Parathyroid adenoma (tissue), 2 donors: ENCODE results near the gene ARHGAP24.
A peak's percentile ranks its signal among the peaks of the same experiment; 100 is the strongest.
"Not testable (repeated sequence)": the region's sequence is repeated elsewhere in the genome, so short reads cannot be mapped to it uniquely, and the experiment has no call there.

Experiments used
- H2AFZ ChIP-seq: fragments of 300-600 bp; sonication (generic); one replicate; pipeline ENCODE4 v1.7.0; 2017; ENCODE audit warnings: antibody characterized with exemption, mild to moderate bottlenecking
- H3K27ac ChIP-seq: fragments of 300-600 bp; sonication (generic); one replicate; pipeline ENCODE4 v1.7.0; 2017
- H3K27me3 ChIP-seq: fragments of 300-600 bp; sonication (generic); one replicate; pipeline ENCODE4 v1.7.0; 2017; ENCODE audit warnings: low read length; ENCODE audit not compliant: control insufficient read depth, insufficient read depth
- H3K36me3 ChIP-seq: fragments of 300-600 bp; sonication (generic); one replicate; pipeline ENCODE4 v1.7.0; 2017; ENCODE audit warnings: low read length; ENCODE audit not compliant: control insufficient read depth, insufficient read depth
- H3K4me1 ChIP-seq: fragments of 300-600 bp; sonication (generic); one replicate; pipeline ENCODE4 v1.7.0; 2017; ENCODE audit warnings: control low read depth
- H3K4me2 ChIP-seq: fragments of 300-600 bp; sonication (generic); one replicate; pipeline ENCODE4 v1.7.0; 2017; ENCODE audit warnings: low read length
- H3K4me3 ChIP-seq: fragments of 300-600 bp; sonication (generic); one replicate; pipeline ENCODE4 v1.7.0; 2017; ENCODE audit warnings: low read depth, low read length
- H3K79me2 ChIP-seq: fragments of 300-600 bp; sonication (generic); one replicate; pipeline ENCODE4 v1.7.0; 2017; ENCODE audit warnings: control low read depth
- H3K9ac ChIP-seq: fragments of 300-600 bp; sonication (generic); one replicate; pipeline ENCODE4 v1.7.0; 2017; ENCODE audit warnings: mild to moderate bottlenecking
- H3K9me3 ChIP-seq: fragments of 300-600 bp; sonication (generic); one replicate; pipeline ENCODE4 v1.7.0; 2017; ENCODE audit warnings: low read length; ENCODE audit not compliant: control insufficient read depth
- TF ChIP-seq, protein P1 (sequence below): fragments of 300-600 bp; sonication (generic); IDR thresholded peaks from one replicate; pipeline ENCODE4 v1.7.0; 2017; ENCODE audit warnings: antibody characterized with exemption, mild to moderate bottlenecking
- donor health status: primary hyperparathyroidism.

ARHGAP24 gene

DNA sequence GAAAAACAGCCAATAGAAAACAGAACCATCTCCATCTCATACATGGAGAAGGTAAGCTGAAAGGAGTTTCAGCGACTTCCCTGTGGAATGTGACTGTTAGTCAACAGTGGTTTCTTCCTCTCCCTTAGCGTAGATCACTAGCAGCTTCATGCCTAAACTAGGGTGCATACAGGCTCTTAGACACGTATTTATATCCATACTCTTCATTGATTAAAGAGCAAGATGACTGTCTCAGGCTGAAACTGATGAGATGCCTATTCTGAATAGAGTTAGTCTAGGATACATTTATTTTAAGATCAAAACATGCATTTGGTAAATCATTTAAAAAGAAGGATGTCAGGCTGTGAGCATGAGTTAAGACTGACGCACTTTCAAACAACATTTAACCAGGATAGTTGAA is 423.3 kb downstream of the ARHGAP24 start:
- no peak overlapping the region for H2AFZ ChIP-seq
- no peaks in the 10 kb centered on the region for H3K9me3 ChIP-seq
- no peak overlapping the region for H3K9ac ChIP-seq
- no peaks in the 10 kb centered on the region for H3K36me3 ChIP-seq
- no peaks in the 10 kb centered on the region for H3K79me2 ChIP-seq
- H3K4me2 ChIP-seq = no peak overlapping the region
- H3K27ac ChIP-seq = no peak overlapping the region
- TF ChIP-seq, protein P1, sequence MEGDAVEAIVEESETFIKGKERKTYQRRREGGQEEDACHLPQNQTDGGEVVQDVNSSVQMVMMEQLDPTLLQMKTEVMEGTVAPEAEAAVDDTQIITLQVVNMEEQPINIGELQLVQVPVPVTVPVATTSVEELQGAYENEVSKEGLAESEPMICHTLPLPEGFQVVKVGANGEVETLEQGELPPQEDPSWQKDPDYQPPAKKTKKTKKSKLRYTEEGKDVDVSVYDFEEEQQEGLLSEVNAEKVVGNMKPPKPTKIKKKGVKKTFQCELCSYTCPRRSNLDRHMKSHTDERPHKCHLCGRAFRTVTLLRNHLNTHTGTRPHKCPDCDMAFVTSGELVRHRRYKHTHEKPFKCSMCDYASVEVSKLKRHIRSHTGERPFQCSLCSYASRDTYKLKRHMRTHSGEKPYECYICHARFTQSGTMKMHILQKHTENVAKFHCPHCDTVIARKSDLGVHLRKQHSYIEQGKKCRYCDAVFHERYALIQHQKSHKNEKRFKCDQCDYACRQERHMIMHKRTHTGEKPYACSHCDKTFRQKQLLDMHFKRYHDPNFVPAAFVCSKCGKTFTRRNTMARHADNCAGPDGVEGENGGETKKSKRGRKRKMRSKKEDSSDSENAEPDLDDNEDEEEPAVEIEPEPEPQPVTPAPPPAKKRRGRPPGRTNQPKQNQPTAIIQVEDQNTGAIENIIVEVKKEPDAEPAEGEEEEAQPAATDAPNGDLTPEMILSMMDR = no peak
- H3K4me1 ChIP-seq = no peaks in the 10 kb centered on the region
- no peak overlapping the region for H3K4me3 ChIP-seq
- H3K27me3 ChIP-seq = no peaks in the 10 kb centered on the region

DNA sequence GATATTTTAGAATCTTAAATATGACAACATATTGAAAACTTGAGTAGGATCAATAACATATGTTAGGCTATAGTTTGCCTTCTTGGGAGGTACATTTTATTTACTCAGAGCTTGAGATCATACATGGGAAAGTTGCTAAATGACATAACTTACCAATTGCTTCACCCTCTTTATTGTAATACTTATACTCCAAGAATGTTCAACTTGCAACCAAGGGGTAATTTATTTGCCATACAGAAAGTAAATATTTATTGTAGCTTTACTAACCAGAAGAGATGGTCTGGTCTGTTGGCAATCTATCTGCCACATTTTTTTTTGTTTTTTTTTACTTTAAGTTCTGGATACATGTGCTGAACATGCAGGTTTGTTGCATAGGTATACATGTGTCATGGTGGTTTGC is 426.6 kb downstream of the ARHGAP24 start:
- no peaks in the 10 kb centered on the region for H3K36me3 ChIP-seq
- no peak overlapping the region for H3K4me2 ChIP-seq
- no peaks in the 10 kb centered on the region for H3K27me3 ChIP-seq
- H3K27ac ChIP-seq = no peak overlapping the region
- TF ChIP-seq, protein P1 = no peak
- peaks cover 4% of the 10 kb centered on the region for H3K4me1 ChIP-seq
- no peak overlapping the region for H3K4me3 ChIP-seq
- H3K9ac ChIP-seq = no peak overlapping the region
- no peak overlapping the region for H2AFZ ChIP-seq
- H3K9me3 ChIP-seq = no peaks in the 10 kb centered on the region
- no peaks in the 10 kb centered on the region for H3K79me2 ChIP-seq

DNA sequence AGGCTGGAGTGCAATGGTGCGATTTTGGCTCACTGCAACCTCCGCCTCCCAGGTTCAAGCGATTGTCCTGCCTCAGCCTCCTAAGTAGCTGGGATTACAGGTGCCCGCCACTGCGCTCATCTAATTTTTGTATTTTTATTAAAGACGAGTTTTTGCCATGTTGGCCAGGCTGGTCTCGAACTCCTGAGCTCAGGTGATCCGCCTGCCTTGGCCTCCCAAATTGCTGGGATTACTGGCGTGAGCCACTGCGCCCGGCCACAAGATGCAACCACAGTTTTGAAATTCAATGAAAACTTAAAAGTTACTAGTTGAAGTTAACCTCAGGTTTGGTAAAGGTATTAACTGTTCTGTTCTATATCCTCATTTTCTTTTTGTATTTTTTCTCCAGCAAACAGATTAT is 427.7 kb downstream of the ARHGAP24 start:
- not testable (repeated sequence) for H3K36me3 ChIP-seq, H3K4me1 ChIP-seq, H3K4me3 ChIP-seq, H3K9ac ChIP-seq, H3K9me3 ChIP-seq, H3K27me3 ChIP-seq, H3K4me2 ChIP-seq, H3K27ac ChIP-seq, H2AFZ ChIP-seq, H3K79me2 ChIP-seq

DNA sequence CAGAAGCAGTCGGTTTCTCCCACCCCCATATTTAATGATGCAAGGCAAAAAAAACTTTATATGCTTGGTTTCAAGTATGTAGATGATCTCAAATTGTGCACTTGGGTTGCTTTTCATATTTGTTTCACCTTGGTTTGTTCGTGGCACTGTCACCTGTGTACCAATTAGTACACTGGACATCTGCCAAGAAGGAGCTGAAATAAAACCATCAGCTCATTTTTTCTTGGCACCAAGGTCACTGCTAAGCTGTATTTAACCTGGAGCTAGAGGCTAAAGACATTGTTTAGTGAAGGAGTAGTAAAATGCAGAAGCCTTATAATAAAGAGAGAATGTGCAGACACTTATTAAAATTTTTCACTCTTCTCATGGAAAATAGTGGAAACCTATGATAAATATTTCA is 430.8 kb downstream of the ARHGAP24 start:
- no peaks in the 10 kb centered on the region for H3K79me2 ChIP-seq
- no peaks in the 10 kb centered on the region for H3K36me3 ChIP-seq
- H3K4me1 ChIP-seq = peaks cover 4% of the 10 kb centered on the region
- no peaks in the 10 kb centered on the region for H3K27me3 ChIP-seq
- no peak overlapping the region for H2AFZ ChIP-seq
- H3K27ac ChIP-seq = peak overlapping the region; percentile 19
- no peak overlapping the region for H3K9ac ChIP-seq
- H3K4me3 ChIP-seq = no peak overlapping the region
- H3K9me3 ChIP-seq = no peaks in the 10 kb centered on the region
- TF ChIP-seq, protein P1 = no peak
- H3K4me2 ChIP-seq = no peak overlapping the region

DNA sequence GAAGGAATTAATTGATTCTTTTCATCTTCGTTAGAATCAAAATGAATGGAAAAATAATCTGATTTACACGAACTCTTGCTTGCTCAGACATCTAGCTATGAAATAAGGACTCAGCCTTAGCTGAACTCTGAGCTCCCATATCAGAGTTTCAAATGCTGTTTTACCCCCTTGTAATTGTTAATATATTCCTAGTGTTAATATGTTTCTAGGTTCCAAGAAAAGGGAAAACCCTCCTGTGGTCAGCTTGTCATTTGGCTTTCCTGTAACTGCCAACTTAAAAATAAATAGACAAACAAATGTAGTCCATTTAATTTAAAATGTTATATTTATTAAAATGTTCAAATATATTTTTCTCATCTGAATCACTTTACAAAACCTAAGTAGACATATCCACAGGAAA is 432.1 kb downstream of the ARHGAP24 start:
- no peaks in the 10 kb centered on the region for H3K36me3 ChIP-seq
- H2AFZ ChIP-seq = no peak overlapping the region
- no peaks in the 10 kb centered on the region for H3K79me2 ChIP-seq
- no peaks in the 10 kb centered on the region for H3K27me3 ChIP-seq
- no peak overlapping the region for H3K4me2 ChIP-seq
- H3K4me1 ChIP-seq = peaks cover 4% of the 10 kb centered on the region
- H3K4me3 ChIP-seq = no peak overlapping the region
- no peaks in the 10 kb centered on the region for H3K9me3 ChIP-seq
- no peak overlapping the region for H3K9ac ChIP-seq
- TF ChIP-seq, protein P1 = no peak
- H3K27ac ChIP-seq = no peak overlapping the region
